Psoas muscle (tissue), 8 donors: ENCODE data around the gene NANOS1. TPM values are rescaled to one million over a fixed set of nuclear protein-coding genes. Genes with fewer than 3 reads are reported as not detected.

Experiments used
- ATAC-seq, 4 donors: fragments of 200-7000 bp; cut with Tn5 transposase; one replicate each; pipeline ENCODE4 v1.9.1; 2020; ENCODE audit warnings: moderate library complexity in 3 of 4, mild to moderate bottlenecking in 2 of 4
- DNase-seq, 2 donors: peaks; one replicate each; pipeline ENCODE4 v3.0.0-alpha.2; 2020
- H3K27ac ChIP-seq: fragments of 200-600 bp; one replicate; pipeline ENCODE4 v1.8.0; 2022
- H3K27me3 ChIP-seq, 3 donors: fragments of 200-600 bp in 1 of 3; one replicate each; pipeline versions ENCODE4 v1.6.1 to v1.8.0; 2013 to 2022; ENCODE audit warnings: low read length in 2 of 3, mild to moderate bottlenecking in 2 of 3, moderate library complexity in 1 of 3; ENCODE audit not compliant: insufficient read depth in 3 of 3
- H3K36me3 ChIP-seq, 2 donors: fragments of 200-600 bp in 1 of 2; one replicate each; pipeline versions ENCODE4 v1.6.1 to v1.8.0; 2013 to 2022; ENCODE audit warnings: low read depth in 1 of 2, mild to moderate bottlenecking in 1 of 2, moderate library complexity in 1 of 2; ENCODE audit not compliant: insufficient read depth in 1 of 2
- H3K4me1 ChIP-seq: fragments of 200-600 bp; one replicate; pipeline ENCODE4 v1.8.0; 2022
- H3K4me3 ChIP-seq: fragments of 200-600 bp; one replicate; pipeline ENCODE4 v1.8.0; 2022; ENCODE audit warnings: mild to moderate bottlenecking
- H3K9me3 ChIP-seq: fragments of 200-600 bp; one replicate; pipeline ENCODE4 v1.8.0; 2022
- CTCF ChIP-seq: fragments of 200-600 bp; IDR thresholded peaks from one replicate; pipeline ENCODE4 v1.8.0; 2022; ENCODE audit warnings: antibody characterized with exemption
- WGBS, 3 donors: extraction: QIAGEN DNeasy Blood & Tissue Kit; methylation state at CpG; one replicate each; pipeline versions ENCODE4 v1.1.6 to v1.1.7; 2013; 5-methylcytosine and 5-hydroxymethylcytosine counted together
- intact Hi-C, 2 donors: fragments of 100-400 bp; cut with DNase I; formaldehyde crosslinking; loops; one replicate each; pipeline versions ENCODE4 v1.11.0 to v1.14.2; 2022
- polyA plus RNA-seq, 3 donors: library from polyadenylated mRNA; stranded (reverse); fragments of 200-250 nt; gene quantifications; one replicate each; pipeline ENCODE4 v1.2.3, GENCODE V29; 2013
- total RNA-seq, 4 donors: library from RNA; stranded (reverse); fragmentation: NEBNext Ultra II Directional in 2 of 4; extraction: Animal tissue kit (Norgen Biotek cat#: 25700) in 2 of 4; gene quantifications; one replicate each; pipeline versions ENCODE4 v1.2.1 to v1.2.4, GENCODE V29; 2021 to 2023
- donor health status: healthy with polysubstance abuse.
- donor health status: DM: no; HTN: no; CAD: no; lungs with moderate emphysema.
- donor health status: Bipolar disorder and iron deficiency.
- donor health status: healthy.
- donor health status: DM: yes; HTN: yes; CAD: no.
- donor health status: DM: no; HTN: no; CAD: no.
- donor health status: DM: no; HTN: no; CAD: no.
- donor health status: DM: yes; HTN: yes; CAD: no.

Gene NANOS1
- total and polyA plus RNA-seq, 7 donors = 1.4 to 59.4 (median 19.3) TPM

- Histone ChIP-seq H3K4me1 (no peaks in the 10 kb centered on the region), H3K27ac (no peak overlapping the region), H3K9me3 (no peaks in the 10 kb centered on the region), H3K27me3 (no peaks in the 10 kb centered on the region), H3K4me3 (no peak overlapping the region), H3K36me3 (peaks cover 19 to 100% of the 10 kb centered on the region in 2 donors)
- WGBS, 3 donors = 84 to 87% (median 84%) methylated on average over 1 of the region's 1 CpG
- DNase-seq (no peak), ATAC-seq (no peak)
- TF ChIP-seq CTCF = no peak
- intact Hi-C loops = loop anchor here in 1 of 2 donors (10.0 kb wide), 1 partner anchor 789 kb away; no protein-coding TSS in a partner anchor
These were observed 26.0 kb downstream of the NANOS1 start for GRCh38 chr10:119055472-119055871.

DNA sequence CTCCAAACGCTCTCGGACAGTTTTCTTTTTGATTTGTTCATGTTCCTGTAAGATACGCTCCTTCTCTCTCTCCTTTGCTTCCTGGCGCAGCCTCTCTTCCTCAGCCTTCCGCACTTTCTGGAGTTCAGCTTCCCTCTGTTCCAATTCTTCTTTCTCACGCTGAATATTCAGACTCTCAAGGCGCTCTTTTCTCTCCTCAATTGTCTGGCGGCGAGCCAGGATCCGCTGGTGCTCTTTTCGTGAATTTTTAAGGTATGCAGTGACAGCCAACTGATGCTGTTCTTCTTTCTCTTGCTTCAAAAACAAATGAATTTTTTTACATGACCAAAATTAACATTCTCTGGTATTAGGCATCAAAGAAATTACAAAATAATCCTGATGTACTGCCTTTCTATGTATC, 28.5 kb downstream of the NANOS1 start:
- TF ChIP-seq CTCF = no peak
- ATAC-seq (no peak), DNase-seq (no peak)
- 88 to 92% (median 90%) methylated on average over 11 of the region's 11 CpGs for WGBS, 3 donors
- Histone ChIP-seq H3K27me3 (no peaks in the 10 kb centered on the region), H3K9me3 (no peaks in the 10 kb centered on the region), H3K36me3 (peaks cover 13 to 100% of the 10 kb centered on the region in 2 donors), H3K4me3 (no peak overlapping the region), H3K4me1 (no peaks in the 10 kb centered on the region), H3K27ac (no peak overlapping the region)
- intact Hi-C loops = loop anchor here in 1 of 2 donors (10.0 kb wide), 1 partner anchor 787 kb away; no protein-coding TSS in a partner anchor

GRCh38 chr10:119059557-119059956, 30.0 kb downstream of the NANOS1 start:
- no peak overlapping the region for H3K4me3 ChIP-seq
- no peaks in the 10 kb centered on the region for H3K27me3 ChIP-seq
- WGBS, 3 donors = 71 to 83% (median 76%) methylated on average over 4 of the region's 4 CpGs
- H3K27ac ChIP-seq = no peak overlapping the region
- TF ChIP-seq CTCF = no peak
- ATAC-seq (no peak), DNase-seq (no peak)
- peaks cover 11 to 100% of the 10 kb centered on the region in 2 donors for H3K36me3 ChIP-seq
- intact Hi-C loops = loop anchor here in 1 of 2 donors (10.0 kb wide), 1 partner anchor 785 kb away; no protein-coding TSS in a partner anchor
- H3K4me1 ChIP-seq = no peaks in the 10 kb centered on the region
- H3K9me3 ChIP-seq = no peaks in the 10 kb centered on the region

DNA sequence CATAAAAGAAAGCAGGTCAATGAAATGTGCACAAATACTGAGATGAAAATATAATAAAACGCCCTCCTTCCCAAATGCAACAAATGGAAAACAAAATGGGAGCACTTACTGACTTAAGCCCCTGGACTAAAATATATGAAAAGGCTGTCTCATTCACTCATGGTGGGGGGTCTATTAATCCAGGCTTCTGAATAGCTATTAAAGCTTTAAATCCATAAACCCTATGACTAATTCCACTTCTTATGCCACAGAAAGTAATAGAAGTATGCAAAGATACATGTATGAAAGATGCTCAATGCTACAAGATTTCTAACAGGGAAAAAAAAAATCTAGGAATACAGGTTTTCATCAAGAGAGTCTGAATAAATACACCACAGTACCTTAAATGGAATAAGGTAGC, 30.6 kb downstream of the NANOS1 start:
- no peak for TF ChIP-seq CTCF
- Histone ChIP-seq H3K36me3 (peaks cover 15 to 100% of the 10 kb centered on the region in 2 donors), H3K4me1 (no peaks in the 10 kb centered on the region), H3K27ac (no peak overlapping the region), H3K27me3 (no peaks in the 10 kb centered on the region), H3K4me3 (no peak overlapping the region), H3K9me3 (no peaks in the 10 kb centered on the region)
- ATAC-seq (no peak), DNase-seq (no peak)
- WGBS, 3 donors = 88 to 95% (median 93%) methylated on average over 1 of the region's 1 CpG
- intact Hi-C loops = no loop called here

DNA sequence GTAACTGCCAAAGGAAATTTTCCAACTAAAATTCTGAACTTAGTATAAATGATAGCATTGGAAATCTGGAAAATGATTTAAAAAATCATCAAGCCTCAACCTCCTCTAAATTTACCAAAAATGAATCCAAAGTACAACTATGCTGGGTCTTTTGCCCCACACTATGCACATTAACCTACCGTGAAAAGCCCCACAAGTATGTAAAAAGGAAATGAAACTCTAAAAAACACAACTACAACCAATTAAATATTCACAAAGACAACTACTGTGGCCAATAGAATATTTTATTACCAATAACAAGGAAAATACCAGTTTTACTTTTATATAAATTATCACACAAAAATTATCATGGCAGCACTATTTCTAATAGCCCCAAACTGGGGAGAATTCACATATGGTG, 31.8 kb downstream of the NANOS1 start:
- ATAC-seq = no peak
- Histone ChIP-seq H3K36me3 (peaks cover 17 to 100% of the 10 kb centered on the region in 2 donors), H3K4me3 (no peak overlapping the region), H3K27ac (no peak overlapping the region), H3K27me3 (no peaks in the 10 kb centered on the region), H3K9me3 (no peaks in the 10 kb centered on the region), H3K4me1 (no peaks in the 10 kb centered on the region)
- no peak for DNase-seq
- no peak for TF ChIP-seq CTCF
- intact Hi-C loops = no loop called here
- 73 to 86% (median 75%) methylated on average over 1 of the region's 1 CpG for WGBS, 3 donors
